AG04449 (cell line): ENCODE data around the gene TMEM17.

ENCODE experiments used
- CTCF ChIA-PET: fragments of 350-600 bp; formaldehyde crosslinking; extraction: SDS; loops from one replicate; lab custom pipeline; 2021; ENCODE audit warnings: antibody characterized with exemption; lab: Yijun Ruan, JAX
- POLR2A ChIA-PET: fragments of 400-600, 350-600 bp; formaldehyde crosslinking; extraction: SDS; loops from one replicate; lab custom pipeline; 2020; ENCODE audit warnings: antibody characterized with exemption, inconsistent platforms; lab: Yijun Ruan, JAX
- DNase-seq: peaks from one replicate; pipeline ENCODE4 v3.0.0-alpha.2; 2010; ENCODE audit warnings: low read depth, low spot score
- H3K4me3 ChIP-seq: 2 replicates; pipeline ENCODE4 v1.5.1; 2011; ENCODE audit warnings: low read depth, mild to moderate bottlenecking, control low read depth, low read length
- TF ChIP-seq, protein P1 (sequence below): IDR thresholded peaks from one replicate; pipeline ENCODE4 v1.5.1; 2011; ENCODE audit warnings: mild to moderate bottlenecking, moderate library complexity, low read length, control low read depth, inconsistent platforms; ENCODE audit not compliant: insufficient read depth; ENCODE audit errors: missing control alignments

TMEM17 gene

DNA sequence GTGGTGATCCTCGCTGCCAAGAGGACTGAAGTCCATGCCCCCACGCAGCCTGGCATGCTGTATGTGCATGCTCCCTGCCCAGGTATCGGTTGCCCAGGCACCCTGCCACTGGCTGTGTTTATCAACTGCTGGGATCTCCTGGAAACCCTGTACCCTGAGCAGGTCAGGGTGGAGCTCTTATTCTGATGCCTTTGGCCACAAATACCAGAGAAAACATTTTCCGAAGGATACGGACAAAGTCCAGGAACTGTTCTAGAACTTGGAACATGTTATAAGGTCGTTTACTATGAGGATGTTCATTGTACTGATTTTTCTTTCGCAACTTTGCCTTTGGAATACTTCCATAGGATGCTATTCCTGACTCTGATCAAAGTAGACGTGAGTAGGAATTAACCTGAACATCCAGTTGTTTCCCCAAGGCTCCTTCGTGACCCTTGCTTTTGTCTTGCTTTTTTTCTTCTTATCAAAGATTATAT is 55.2 kb downstream of the TMEM17 start:
- DNase-seq: no peak
- ChIA-PET POLR2A (no interaction called here), CTCF (interaction anchor here (1.0 kb wide), 1 partner anchor 14 kb away, joined by 3 read pairs; no protein-coding TSS in a partner anchor)
- H3K4me3 ChIP-seq: no peak overlapping the region
- TF ChIP-seq, protein P1, sequence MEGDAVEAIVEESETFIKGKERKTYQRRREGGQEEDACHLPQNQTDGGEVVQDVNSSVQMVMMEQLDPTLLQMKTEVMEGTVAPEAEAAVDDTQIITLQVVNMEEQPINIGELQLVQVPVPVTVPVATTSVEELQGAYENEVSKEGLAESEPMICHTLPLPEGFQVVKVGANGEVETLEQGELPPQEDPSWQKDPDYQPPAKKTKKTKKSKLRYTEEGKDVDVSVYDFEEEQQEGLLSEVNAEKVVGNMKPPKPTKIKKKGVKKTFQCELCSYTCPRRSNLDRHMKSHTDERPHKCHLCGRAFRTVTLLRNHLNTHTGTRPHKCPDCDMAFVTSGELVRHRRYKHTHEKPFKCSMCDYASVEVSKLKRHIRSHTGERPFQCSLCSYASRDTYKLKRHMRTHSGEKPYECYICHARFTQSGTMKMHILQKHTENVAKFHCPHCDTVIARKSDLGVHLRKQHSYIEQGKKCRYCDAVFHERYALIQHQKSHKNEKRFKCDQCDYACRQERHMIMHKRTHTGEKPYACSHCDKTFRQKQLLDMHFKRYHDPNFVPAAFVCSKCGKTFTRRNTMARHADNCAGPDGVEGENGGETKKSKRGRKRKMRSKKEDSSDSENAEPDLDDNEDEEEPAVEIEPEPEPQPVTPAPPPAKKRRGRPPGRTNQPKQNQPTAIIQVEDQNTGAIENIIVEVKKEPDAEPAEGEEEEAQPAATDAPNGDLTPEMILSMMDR: no peak
